ENCODE data around the gene LAD1.

GRCh38 chr1:201419746-201420607 lies 20.9 kb upstream of the LAD1 start:
- TF ChIP-seq CTCF (IDR thresholded peaks at IDR 0.05) = no peak
- no peak for TF ChIP-seq POLR2A (IDR thresholded peaks at IDR 0.05)
